HG03060 (cell line): ENCODE data around the gene TLE4.

Experiments
- ATAC-seq: cut with Tn5 transposase; IDR thresholded peaks from one replicate; pipeline ENCODE4 v1.9.1; 2021; ENCODE audit warnings: low read depth, moderate number of reproducible peaks; ENCODE audit not compliant: unreplicated experiment

TLE4 gene

DNA sequence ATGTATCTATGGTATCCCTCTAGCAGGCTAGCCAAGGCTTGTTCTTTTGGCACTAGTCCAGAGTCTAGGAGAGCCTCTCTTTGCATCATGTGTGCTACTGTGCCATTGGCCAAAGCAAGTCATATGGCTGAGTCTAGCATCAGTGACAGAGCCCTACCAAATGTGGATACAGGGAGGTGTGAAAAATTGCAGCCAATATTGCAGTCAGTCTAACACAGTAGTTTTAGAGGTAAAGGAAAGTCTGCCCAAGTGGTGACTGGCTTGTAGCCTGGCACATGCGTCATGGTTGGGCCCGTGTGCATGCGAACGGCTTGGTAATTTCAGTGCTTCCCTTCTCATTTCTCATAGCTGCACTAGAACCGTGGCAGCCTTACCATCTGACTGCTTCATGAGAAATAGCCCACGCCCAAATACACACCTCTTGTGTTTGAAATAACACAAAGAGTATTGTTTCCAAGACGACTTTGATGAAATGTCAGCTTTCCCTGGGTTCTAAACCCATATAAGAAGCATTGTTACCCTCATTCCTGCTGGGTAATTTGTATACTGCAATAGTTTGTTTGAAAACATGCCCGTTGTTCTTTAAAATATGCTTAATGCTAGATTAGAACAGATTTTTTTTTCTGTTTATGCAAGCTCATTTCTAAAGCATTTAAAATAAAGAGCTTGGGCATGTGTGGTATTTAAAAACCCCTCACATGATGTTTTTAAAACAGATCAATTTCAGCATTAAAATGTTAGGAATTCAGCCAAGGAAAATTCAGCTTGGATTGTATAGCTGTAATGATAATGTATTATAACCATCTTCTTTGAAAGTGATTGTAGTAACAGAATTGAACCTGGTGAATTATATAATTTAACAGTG lies 113.2 kb downstream of the TLE4 start:
- no peak for ATAC-seq

DNA sequence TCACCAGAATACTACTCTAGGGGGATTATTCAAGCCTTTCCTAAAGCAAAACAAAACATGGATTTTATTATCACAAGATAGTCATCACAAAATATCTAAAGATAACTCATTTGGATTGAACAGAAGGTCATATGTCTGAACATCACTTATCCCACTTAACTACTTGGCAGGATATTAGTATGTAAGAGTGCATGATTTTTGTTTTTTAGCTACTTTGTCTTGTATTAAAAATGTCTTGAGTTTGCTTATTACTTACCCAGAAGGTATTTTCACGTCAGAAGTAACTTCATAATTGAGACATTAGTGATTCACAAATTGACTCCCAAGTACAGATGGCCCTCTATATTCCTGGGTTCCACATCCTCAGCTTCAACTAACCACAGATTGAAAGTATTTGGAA lies 113.8 kb downstream of the TLE4 start:
- no peak for ATAC-seq

DNA sequence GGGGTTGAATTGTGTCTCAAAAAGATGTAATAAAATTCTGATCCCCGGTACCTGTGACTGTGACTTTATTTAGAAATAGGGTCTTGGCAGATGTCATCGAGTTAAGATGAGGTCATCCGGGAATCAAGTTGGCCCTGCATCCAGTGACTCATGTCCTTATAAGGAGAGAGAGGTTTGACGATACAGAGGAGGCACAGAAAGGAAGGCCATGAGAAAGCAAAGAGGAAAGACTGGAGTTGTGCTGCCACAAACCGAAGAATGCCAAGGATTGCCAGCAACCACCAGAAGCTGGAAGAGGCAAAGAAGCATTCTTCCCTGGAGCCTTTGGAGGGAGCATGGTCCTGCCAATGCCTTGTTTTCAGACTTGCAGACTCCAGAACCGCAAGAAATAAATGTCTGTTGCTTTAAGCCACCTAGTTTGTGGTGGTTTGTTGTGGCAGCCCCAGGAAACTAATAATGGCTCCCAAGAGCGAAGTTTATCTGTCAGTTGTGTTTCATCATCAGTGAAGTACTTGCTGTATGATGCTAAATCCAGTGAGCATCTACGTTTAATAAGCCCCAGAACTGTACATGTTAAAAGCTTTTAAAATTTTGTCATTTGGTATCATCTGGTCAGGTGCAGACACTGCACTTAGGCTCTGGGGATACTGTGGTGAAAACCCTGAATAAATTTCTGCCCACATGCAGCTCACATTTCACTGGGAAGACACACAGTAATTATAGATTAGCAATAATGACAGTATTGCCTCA lies 114.8 kb downstream of the TLE4 start:
- ATAC-seq, result no peak

DNA sequence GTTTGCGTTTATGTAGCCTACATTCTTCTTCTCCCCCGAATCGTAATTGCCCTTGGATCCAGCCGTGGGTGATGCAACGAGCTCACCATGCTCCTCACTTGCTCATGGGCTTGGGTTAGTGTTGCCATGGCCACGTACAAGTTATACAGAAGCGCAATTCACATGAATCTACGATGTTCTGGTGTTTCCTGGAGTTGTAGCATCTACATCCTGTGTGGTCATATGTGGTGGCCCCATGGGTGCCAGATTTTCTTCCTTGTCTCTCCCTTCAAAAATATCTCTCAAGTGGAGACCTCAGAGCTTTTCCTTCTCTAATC lies 115.3 kb downstream of the TLE4 start:
- ATAC-seq, result no peak

DNA sequence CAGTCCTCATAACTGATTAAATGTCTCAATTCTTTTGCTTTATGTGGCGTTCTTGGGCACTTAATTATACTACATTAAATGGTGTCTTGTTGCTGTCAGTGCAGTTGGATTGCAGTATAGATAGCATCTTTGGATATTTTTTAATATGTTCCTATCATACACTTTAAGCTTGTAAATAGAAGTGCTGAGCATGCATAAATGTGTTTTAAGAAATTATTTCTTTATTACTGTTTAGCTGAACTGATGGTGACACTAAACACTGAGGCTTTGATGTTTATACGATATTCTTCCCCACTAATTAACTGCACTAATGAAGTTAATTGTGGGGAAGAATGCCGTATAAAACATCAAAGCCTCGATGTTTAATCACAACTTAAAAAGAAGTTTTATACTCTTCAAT lies 116.6 kb downstream of the TLE4 start:
- no peak for ATAC-seq

DNA sequence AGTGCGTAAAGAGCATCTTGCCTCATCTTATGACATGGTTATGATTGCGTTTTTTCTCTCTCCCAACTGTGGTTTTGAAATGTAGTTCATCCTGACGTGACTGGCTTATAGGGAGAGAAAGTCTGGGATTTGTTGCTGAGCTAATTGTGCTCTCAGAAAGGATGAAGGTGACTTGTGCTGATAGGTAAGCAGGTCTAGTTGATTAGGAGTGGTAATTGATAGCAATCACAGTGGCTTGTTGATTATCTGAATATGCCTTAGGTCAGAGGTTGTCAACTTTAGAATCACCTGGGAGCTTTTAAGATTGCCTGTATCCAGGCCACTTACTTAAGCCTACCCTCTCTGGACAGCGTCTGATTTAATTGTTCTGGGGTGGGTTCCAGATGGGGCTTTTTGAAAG lies 117.8 kb downstream of the TLE4 start:
- no peak for ATAC-seq

DNA sequence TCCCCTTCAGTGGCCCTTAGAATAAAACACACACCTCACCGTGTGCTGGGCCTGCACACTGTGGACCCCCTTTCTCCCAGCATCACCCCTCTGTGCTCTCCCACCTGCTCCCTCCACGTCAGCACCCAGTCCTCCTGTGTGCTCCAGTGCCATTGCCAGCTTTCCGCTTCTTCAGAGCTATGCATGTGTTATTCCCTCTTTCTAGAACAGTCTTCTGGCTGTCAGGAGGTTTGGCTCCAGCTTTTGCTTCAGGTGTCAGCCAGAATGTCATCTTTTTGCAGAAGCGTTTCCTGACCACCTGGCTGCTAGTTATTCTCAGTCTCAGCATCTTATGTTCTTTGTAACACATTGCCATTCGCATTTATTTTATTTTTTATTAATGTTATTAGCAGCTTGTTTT lies 119.7 kb downstream of the TLE4 start:
- no peak for ATAC-seq

DNA sequence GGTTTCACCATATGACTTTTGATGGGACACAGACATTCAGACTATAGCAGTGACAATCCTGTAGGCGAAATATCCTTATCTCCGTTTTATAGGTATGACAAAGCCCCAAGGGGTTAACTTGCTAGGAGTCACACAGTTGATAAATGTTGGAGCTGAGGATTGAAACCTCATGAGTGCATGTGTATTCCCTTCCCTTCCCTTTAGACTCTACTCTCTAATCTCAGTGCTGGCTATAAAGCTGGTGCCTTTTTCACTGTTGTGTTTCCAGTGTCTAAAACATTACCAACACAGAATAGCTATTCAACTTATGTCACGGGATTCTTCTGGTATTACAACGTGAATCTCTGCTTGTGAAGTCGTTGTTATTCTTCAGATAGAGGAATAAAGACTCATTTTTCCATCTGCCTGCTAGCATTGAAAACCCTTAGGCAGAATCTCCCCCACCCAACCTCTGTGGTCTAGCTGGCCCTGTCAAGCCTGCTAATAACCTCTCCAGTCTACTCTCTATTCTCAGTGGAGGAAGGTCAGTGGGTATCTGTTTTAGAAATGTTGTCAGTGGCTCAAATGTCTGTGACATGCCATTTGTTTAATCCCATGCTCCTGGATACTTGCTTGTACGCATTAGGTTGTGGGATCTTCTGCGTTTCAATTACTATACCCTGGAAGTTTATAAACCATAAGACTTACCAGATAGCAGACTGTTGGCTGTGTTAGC lies 121.2 kb downstream of the TLE4 start:
- ATAC-seq, result no peak

DNA sequence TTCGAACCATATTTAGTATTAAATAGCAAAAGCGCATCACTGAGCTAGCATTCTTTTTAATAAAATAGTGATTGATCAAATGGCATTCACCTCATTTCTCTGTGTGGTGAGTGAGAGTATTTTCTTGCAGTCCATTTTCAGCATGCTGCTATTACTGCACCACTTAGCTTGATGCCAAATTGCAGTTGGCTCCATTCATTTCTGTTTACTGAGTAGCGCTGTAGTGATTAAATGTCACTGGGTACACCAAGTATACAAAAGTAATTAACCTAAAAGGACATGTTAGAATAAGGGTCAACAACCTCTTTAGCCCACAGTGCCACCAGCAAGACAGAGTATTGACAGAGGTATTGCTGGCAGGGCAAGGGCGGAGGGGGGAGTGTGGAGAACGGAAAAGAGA lies 122.0 kb downstream of the TLE4 start:
- no peak for ATAC-seq

DNA sequence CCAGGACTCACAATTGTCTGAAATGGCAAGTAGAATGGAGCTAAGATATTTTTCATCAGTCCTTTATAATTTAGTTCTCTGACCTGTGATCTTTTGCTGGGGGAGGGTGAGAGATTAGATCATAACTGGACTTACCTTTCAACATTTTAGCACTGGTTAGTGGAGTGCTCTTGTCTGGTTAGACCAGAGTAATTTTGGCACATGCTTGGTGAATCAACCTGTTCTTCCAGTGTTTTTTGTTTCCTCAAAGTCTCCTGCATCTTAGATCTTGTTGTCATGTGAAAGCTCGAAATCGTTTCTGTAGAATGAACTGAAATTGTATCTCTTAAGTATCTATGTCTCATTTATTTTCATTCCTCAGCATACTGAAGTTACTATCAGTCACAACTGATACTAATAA lies 122.4 kb downstream of the TLE4 start:
- ATAC-seq, result no peak

DNA sequence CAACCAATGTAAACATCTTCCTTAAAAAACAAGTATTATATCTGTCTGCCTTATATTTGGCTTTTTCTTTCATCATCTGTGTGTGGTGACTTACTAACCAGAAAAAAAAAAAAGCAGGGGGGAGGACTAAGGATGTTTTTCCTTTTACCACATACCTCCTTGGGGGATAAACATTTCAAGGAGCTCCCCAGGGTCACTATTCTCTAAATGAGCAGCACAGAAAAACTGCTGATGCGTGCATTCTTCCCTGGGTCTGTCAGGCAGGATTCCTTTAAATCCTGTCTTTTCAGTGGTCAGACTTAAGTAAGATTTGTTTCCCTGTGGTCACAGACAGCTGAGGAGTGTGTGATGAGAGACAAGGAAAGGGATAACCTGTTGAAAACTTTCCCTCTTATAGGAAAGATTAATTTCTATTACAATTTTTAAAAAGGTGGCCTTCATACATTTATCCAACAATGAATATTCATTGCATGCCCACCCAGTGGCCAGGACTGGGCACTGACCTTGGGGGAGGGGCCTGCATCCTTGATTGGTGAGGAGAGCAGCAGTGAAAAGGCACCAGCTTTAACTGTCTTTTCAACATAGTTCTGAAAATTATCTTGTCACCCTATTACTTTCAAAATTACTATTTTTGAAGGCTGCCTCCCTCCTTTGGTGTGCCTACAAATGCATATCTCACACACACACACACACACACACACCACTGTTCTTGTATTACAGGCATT lies 123.1 kb downstream of the TLE4 start:
- ATAC-seq, result no peak

DNA sequence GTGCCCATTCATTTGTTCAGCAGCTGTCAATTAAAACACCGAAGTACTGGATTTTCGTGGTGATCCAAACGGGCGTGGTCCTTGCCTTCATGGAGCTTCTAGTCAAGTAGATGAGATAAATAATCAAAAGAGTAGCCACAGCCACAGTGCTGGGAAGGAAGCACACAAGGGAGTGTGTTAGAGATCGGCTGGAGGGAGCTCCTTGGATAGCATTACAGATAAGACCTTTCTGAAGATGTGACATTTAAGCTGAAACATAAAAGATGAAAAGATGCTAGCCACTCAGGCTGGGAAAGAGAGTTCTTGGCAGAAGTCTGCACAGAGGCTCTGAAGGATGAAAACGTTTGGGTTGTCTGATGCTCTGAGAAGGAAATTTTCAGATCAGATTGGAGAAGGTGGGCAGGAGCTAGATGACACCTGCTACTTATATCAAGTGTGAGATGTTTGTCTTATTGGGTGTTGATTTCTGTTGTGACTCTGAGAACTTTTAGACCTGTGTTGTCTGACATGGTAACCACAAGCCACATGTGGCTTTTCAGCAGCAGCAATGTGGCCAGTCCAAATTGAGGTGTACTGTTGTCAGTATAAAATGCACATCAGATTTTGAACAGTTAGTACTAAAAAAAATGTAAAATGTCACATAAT lies 123.9 kb downstream of the TLE4 start:
- ATAC-seq, result no peak

DNA sequence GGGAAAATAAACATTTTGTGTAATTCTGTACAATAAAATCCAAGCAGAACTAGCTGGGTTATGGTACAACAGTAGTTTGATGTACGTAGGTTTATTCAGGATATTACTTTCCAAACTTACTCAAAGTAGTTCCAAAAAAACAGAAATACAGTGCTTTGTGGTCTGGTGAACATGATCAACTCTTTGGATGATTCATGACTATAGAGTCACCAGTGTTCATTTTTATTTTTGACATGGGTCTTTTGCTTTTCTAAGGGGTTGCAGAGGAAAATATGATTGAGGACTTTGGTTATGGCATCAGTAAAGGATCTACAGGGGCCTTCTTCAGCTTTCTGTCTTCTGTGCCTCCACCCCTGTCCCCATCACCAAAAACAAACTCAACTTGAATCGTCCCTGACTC lies 127.2 kb downstream of the TLE4 start:
- ATAC-seq, result no peak

DNA sequence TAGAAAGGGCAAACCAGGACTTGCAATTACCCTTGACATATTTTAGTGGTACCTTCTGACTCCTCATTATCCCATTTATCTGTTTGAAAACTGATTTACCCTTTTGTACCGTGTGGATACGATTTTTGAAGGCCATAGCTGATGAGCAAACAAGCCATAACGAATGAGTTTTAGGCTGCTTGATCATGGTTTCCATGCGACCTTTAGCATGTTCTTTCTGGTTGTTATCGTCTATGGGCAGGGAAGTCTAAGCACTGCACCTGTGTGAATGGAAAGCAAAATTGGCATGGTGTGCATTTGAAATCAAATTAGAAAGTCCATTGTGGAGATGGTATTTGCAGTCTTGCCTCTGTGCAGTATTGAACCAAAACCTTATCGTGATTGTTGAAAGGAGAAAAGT lies 127.7 kb downstream of the TLE4 start:
- no peak for ATAC-seq

DNA sequence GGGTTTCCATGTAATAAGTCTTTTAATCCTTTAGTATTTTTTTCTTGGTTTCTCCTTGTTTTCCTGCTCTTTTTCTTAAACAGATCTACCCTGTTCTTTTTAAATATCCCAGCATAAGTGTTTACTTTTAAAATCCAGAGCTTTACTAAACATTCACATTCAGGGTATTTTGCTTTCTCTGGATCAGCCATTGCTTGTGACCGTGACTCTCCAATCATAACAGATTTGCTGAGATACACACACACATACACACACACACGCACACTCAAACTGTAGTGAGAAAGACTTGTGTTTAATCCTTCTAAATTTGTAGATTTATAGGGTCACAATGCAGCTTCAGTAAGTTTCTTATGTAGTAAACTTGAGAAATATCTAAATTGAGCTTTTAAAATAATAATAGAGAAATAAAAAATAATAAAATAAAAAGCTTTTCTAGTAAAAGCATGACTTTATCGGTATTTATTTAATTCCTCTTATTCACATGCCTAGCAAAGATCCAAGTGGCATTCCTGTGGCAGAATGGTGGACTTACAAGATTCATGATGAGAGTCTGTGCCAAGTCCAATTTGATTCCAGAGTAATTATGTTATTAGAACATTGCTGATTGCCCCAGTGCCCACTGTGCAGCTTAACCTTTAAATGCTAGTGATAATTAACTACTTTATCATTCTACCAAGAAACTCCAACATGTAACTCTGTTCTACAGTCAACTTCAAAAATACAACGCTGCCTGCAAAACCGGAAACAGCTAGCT lies 129.0 kb downstream of the TLE4 start:
- ATAC-seq, result no peak

DNA sequence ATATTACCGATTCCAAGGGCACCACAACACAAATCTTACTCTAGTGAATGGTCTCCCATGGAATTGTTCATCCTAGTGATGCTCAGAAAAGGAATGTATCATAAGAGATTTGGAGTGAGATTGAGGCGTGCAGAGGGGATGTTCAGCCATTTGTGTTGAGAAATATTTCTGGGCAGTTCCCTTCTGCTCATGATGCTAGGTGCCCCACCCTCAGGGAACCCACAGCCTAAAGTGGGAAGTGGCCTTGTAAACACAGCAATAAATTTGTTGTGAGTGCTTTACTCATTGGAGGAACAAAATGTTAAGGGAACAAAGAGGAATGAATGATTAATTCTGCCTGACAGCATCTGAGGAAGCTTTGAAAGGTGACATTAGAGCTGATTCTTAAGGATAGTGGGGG lies 129.9 kb downstream of the TLE4 start:
- no peak for ATAC-seq

DNA sequence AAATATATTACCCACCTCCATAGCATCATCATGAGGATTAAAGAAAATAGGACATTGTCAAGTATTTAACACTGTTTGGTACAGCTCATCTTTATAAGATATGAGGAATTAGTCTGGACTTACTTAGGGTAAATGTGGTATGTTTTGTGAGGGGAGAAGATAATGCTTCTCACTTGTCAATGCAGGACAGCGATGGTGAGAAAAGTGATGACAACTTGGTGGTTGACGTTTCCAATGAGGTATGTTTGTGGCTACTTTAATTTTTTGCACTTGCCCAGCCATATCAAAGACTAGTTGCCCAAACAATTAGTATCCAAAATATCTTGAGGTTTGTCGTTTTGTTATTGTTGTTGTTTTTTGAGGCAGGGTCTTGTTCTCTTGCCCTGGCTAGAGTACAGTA lies 133.9 kb downstream of the TLE4 start:
- no peak for ATAC-seq

DNA sequence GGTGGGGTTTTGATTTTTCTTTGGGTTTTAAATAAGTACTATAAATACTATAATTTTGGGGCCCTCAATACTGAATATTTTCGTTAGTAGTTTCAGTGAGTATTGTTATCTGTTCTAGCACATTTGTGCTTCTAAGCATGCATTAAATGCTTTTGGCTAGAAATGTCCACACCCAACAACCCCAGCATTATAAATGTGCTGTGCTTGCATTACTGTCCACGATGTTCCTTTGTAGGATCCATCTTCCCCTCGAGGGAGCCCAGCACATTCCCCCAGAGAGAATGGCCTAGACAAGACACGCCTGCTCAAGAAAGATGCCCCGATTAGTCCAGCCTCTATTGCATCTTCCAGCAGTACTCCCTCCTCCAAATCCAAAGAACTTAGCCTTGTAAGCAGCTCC lies 134.7 kb downstream of the TLE4 start:
- no peak for ATAC-seq

DNA sequence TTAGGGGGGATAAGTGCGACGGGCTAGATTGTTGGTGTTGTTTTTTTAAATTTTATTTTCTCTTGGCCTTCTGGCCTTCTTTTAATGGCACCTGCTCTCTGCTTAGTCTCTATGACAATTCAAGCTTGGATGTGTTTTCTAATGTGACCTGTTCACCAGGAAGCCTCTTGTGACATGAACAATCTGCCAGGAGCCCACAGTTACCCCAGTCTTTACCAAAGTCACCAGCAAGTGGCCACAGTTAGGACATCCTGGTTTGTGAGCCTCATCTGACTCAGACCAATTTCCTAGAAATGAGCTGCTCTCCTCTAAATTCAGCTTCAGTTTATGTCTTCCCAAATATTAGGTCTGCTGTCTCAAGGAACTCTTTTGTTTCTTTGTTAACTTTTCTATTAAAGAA lies 135.8 kb downstream of the TLE4 start:
- no peak for ATAC-seq

DNA sequence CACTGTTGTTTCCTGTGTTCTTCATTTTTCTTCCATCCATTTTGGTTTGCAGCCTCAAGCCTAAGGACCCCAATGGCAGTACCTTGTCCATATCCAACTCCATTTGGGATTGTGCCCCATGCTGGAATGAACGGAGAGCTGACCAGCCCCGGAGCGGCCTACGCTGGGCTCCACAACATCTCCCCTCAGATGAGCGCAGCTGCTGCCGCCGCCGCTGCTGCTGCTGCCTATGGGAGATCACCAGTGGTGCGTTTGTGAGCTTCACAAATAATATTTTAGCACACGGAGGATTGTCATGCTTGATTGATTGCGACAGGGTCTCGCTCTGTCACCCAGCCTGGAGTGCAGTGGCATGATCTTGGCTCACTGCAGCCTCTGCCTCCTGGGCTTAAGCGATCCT lies 136.8 kb downstream of the TLE4 start:
- no peak for ATAC-seq
